GM21825 (cell line): ENCODE measurements around the gene ROR1.
"Not testable (repeated sequence)": the region's sequence is repeated elsewhere in the genome, so short reads cannot be mapped to it uniquely, and the experiment has no call there.

ENCODE experiments used
- ATAC-seq: cut with Tn5 transposase; IDR thresholded peaks from one replicate; pipeline ENCODE4 v1.9.1; 2021; ENCODE audit warnings: mild to moderate bottlenecking, moderate library complexity; ENCODE audit not compliant: unreplicated experiment

Gene ROR1

DNA sequence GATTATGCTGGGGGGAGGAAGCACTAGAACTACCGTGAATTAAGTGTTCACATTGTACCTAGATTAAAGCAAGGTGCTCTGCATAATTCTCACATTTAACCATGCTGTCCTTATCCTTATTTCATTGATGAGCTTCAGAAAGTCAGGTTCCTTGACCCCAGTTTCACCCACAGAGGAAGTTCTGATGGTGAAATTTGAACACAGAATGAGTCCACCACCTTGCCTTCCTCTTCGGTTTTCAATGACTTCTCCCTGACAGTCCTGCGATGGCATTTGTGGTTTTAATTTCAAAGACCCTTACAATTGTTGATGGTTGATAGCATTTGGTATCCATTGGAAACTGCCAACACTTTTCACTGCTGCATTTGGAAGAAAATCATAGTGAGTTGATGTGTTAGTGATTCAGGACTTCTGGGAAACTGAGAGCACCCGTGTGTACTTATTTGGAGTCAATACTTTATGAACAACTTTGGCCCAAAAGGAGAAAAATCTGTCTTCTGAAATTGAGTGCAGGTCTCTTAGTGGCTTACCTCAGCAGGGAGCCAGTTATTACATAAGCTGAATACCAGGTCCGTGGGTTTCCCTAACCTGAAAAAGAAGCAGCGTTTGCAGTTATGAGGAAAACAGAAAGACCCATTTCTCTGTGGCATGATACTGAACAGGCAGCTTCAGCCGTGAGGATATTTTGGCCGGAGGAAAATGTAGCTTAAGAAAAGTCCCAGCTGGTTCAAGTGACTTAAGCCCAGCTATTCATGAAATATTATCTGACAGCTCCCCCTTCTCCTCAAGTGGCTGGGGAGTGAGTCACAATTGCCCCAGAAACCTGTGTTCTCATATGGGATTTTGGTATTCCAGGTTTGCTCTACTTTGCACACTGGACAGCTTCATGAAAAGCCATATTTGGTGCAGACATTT is 47.5 kb downstream of the ROR1 start:
- ATAC-seq, result no peak

DNA sequence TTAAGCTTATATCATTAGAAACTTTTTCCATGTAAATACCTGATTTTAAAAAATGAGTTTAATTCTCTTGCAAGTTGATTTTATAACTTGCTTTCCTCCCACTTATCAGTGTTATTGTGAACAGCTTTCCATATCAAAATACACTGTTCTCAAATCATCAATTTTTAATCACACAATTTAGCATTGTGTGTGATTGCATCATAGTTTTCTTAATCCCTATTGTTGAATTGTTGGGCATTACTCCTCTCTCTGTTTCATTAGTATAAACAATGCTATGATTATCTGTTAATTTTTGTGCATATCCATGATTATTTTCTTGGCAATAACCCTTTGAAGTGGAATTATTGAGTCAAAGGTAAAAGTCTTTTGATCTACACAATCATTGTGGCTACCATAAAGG is 48.7 kb downstream of the ROR1 start:
- no peak for ATAC-seq

DNA sequence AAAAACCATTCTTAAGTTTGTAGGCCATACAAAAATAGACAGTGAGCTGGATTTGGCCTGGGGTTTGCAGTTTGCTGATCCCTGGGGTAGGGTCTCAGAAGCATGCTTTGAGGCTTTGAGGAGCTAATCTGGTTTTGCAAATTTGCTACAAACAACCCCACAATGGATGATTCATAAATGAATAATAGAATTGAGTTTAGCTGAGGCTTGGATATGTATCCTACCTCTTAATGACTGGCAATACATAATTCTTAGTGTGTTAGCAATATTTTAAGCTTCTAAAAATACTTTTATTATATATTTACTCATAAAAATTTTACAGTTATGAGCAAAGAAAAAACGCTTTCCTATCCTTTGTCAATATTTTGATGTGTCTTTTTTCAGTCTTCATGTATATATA is 50.6 kb downstream of the ROR1 start:
- no peak for ATAC-seq

- ATAC-seq, result no peak
These were observed 51.3 kb downstream of the ROR1 start for GRCh38 chr1:63825111-63825510.

DNA sequence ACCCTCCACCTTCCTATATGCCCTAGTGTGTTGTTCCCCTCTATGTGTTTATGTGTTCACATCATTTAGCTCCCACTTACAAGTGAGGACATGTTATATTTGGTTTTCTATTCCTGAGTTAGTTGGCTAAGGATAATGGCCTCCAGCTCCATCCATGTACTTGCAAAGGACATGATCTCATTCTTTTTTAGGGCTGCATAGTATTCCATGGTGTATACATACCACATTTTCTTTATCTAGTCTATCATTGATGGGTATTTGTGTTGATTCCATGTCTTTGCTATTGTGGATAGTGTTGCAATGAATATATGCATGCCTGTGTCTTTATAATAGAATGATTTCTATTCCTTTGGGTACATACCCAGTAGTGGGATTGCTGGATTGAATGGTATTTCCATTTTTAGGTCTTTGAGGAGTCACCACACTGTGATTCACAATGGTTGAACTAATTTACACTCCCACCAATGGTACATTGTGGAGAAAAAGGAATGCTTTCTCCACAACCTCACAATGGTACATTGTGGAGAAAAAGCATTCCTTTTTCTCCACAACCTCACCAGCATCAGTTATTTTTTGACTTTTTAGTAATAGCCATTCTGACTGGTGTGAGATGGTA is 52.5 kb downstream of the ROR1 start:
- ATAC-seq, result not testable (repeated sequence)

- no peak for ATAC-seq
These were observed 53.8 kb downstream of the ROR1 start for GRCh38 chr1:63827411-63828321.

- peak; percentile 91 for ATAC-seq
These were observed 54.7 kb downstream of the ROR1 start for GRCh38 chr1:63828322-63829044.

DNA sequence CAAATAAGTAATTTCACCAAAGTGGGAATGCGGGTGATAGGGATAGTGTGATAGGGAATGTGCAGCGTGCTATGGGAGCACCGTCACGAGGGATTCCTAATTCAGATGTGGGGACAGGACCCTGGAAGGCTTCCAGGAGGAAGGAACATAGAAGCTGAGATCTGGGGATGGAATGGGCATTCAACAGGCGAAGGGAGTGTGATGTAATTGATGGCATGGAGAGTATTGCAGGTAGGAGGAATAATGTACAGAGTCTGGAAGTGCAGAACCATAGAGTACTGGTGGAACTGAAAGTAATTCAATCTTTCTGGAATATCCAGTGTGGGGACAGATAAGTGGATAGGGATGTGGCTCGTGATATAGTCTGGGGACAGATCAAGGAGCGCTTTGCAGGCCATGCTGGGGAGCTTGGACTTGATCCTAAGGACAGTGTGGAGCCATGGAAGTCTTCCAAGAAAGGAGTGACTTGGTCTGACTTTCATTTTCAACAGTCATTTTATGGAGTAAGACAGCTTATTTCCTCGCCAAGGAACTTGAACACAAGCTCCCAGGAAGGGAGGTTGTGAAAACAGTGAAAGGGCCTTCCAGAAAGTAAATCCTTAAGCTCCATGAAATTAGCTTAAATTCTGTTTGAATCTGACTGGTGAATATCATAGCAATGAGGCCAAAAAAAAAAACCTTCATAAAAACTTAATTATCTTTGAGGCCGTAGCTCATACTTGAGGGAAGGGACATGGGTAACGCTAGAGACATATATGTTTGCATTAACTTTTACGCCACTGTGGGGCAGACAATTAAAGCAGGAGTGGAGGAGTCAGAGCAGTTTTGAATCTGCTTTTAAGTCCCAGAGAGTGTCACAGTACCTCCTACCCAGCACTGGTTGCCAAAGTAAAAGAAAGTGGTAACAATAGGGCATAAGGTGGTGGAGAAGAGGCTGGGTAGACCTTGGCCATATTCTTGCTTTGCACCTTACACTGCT is 55.8 kb downstream of the ROR1 start:
- ATAC-seq, result no peak

DNA sequence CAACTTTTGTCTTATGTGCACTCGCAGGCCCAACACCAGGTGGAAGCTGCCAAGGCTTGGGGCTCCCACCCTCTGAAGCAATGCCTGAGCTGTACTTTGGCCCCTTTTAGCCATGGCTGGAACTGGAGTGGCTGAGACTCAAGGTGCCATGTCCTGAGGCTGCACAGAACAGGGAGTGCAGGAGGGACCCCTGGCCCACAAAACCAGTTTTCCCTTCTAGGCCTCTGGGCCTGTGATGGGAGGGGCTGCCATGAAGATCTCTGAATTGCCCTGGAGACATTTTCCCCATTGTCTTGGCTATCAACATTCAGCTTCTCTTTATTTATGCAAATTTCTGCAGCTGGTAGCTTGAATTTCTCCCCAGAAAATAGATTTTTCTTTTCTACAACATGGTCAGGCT is 57.6 kb downstream of the ROR1 start:
- ATAC-seq, result no peak

- ATAC-seq, result no peak
These were observed 59.7 kb downstream of the ROR1 start for GRCh38 chr1:63833363-63834119.

GRCh38 chr1:63835128-63835527 is 61.3 kb downstream of the ROR1 start:
- no peak for ATAC-seq

DNA sequence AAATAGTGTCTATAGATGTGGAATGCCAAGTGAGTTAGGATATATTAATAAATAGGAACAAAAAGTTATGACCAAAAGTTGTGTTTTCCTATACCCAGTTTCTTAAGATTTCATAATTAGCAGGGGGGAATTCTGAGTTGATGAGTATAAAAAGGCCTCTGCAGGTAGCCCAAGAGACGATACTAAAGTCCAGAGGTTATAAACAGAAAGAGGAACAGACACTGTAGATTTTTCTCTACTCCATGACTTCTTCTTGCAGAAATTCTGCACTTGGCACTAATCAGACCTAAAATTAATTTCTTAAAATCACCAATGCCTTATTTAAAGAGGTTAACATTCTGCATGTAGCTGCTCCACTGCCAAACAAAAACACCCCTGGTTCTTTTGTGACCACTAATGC is 62.6 kb downstream of the ROR1 start:
- no peak for ATAC-seq

- no peak for ATAC-seq
These were observed 63.0 kb downstream of the ROR1 start for GRCh38 chr1:63836830-63837229.

GRCh38 chr1:63843010-63843409 is 69.2 kb downstream of the ROR1 start:
- ATAC-seq, result no peak

- ATAC-seq, result no peak
These were observed 70.1 kb downstream of the ROR1 start for GRCh38 chr1:63843884-63844283.

DNA sequence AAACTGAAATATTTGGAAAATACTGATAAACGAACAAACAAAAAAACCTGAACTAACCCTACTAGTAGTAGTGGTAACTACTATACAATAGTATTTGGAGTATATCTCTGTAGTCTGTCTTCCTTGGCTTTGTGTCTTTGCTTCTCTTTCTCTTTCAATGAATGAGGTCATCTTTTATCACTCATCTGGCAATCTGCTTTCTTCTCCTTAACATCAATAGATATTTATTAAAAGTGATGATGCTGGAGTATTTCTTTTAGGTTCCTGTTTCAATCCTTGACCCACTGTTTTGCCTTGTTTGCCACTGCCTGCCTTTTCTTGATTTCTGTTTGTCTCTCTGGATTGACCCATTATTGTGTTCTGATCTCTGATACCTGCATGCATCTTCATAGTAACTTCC is 71.5 kb downstream of the ROR1 start:
- no peak for ATAC-seq

- ATAC-seq, result no peak
These were observed 73.6 kb downstream of the ROR1 start for GRCh38 chr1:63847308-63847910.

DNA sequence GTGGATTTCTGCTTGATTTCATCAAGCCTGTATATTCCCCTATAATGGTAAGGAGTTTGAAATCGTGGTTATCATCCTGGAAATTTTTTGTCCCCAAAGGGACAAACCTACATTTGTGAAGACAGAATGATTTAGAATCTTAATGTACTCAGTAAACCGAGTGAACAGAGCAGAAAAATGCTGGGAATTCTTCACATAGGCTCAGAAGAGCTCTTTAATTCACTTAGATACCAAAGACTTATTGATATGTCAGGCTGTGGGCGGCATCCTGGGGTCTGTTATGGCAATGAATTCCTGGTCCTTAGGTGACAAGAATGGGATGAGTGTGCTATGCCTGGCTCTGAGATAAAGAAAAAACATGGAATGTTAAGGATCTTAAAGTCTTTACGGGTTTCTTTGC is 74.9 kb downstream of the ROR1 start:
- no peak for ATAC-seq
